AG08395 (cell line): ENCODE measurements around the gene PDHB.
"Not testable (repeated sequence)": the region's sequence is repeated elsewhere in the genome, so short reads cannot be mapped to it uniquely, and the experiment has no call there.

ENCODE experiments used
- DNase-seq: peaks from one replicate; pipeline ENCODE4 v3.0.0; 2012; ENCODE audit warnings: mixed read lengths, low spot score

PDHB gene

DNA sequence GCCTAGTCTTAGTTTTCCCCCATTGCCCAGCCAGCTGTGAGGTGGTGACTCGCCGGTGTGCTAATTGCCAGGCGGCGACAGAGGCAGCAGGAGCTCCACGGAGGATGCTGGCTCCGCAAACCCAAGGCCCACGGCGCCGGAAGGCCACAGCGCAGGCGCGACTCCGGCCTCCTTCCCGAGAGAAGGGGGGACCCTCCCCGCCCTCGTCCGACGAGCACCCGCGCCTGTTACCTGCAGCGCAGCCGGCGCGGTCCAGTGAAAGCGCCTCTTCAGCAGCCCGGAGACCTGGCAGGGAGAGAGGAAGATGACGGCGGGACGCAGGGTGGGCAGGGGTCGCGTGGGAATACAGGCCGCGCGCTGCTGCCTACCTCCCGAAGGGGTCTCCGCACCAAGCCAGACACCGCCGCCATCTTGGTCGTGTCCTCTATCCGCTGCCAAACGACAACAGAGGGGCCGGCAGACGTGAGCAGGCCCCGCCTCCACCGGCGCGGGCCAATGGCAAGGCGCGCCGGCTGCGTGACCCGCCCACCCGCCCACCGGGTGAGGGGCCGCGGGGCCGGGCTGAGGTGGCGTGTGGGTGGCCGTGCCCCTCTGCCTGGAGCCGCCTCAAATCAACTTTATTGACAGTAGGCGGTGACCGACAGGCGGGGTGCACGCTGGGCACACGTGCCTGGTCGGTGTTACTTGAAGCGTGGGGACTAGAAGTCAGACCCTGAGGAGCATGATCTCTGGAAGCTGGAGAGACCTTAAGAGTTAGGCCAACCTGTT is at the start of gene PDHB:
PDHB (minus strand) TSS at position 433 of the 768 bp plus-strand sequence; CDS start at position 410, 23 bp downstream.
- DNase-seq: peak; percentile 95

DNA sequence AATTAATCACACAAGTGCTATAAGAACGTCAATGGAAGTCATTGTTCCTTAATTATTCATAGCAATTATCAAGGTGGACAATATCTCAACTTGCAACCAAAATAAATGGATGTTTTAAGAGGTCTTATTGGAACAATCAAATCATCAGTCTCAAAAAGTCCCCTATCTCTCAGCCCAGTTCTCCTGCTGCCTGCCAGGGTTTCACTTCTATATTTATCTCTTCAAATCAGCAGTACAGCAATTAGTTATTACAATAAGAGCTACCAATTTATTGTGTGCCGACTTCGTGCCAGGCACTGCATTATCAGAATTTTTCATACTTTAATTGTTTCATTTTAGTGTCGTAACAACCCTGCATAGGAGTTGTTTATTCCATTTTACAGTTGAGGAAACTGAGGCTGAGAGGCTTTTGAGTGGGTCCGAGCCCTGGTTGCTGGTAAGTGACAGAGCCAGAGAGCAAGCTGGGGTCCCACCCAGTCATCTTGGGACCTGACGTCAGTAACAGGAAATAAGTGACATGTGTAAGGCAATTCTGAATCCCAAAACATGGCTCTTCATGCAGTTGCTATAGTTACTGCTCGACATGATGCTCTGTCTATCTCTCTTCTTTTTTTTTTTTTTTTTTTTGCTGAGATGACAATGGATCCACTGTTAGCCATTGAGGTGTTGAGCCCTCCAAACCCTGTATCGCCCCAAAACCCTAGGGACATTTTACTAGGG is 49.4 kb upstream of the PDHB start:
- DNase-seq: no peak

DNA sequence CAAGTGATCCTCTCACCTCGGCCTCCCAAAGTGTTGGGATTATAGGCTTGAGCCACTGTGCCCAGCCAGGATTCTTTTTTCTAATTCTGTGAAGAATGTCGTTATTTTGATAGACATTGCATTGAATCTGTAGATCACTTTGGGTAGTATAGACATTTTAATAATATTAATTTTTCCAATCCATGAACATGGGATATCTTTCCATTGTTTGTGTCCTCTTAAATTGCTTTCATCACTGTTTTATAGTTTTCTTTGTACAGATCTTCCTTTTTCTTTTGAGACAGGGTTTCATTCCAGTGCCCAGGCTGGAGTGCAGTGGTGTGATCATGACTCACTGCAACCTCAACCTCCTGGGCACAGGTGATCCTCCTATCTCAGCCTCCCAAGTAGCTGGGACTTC is 46.7 kb upstream of the PDHB start:
- no peak for DNase-seq

DNA sequence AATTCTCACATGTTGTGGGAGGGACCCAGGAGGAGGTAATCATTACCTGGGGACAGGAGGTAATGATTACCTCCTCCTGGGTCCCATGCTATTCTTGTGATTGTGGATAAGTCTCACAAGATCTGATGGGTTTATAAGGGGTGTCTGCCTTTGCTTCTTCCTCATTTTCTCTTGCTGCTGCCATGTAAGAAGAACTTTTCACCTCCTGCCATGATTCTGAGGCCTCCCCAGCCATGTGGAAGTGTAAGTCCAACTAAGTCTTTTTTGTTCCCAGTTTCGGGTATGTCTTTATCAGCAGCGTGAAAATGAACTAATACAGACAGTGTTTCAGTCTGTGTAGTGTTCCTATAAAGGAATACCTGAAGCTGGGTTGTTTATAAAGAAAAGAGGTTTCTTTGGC is 45.1 kb upstream of the PDHB start:
- DNase-seq: no peak

DNA sequence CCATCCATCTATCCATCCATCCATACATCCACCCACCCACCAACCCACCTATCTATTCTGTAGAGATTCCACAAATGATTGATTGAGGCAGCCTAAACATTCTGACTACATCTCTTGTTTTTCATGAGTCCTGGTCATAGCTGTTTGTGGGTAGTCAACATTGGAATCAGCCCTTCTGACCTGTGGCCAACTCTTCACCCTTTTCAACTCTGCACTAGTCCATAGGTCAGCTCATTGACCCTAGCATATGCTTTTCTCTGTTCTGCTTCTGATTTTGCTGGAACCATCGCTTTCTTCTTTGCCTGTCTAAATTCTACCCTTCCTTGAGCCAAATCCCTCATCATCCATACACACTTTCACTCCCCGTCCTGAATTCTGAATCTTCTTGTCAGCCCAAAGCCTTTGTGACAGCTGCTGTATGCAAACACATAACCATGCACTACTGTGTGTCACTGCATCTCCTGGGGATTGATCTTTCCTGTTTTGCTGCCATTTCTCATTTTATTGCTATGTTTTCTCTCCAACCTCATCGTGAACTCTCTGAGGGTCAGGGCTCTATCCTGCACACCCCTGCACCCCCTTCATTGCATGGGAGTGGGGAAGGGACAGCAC is 41.4 kb upstream of the PDHB start:
- DNase-seq: no peak

DNA sequence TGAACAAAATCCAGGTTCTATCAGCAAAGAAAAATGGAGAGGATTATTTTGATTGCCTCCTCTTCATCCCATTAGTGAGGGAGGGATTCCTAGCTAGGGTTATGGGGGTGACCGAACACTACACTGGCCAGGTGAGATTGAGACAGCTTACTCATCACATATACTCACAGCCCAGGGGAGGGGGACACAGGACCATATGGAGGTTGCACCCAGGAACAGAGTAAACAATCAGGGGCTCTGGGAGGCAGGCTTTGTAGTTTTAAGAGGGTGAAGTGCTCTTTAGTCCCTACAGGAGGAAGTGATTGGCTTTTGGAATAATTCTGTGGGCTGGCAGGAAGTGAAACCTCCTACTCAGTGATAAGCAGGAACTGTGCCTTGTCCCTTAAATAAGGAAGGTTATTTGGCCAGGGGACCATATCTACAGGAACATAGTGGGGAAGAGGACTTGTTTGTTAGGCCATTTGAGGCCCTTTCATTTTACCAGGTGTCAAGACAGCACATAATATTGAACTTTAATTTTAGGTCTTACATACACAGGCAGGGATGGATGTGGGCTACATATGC is 40.8 kb upstream of the PDHB start:
- DNase-seq: no peak

DNA sequence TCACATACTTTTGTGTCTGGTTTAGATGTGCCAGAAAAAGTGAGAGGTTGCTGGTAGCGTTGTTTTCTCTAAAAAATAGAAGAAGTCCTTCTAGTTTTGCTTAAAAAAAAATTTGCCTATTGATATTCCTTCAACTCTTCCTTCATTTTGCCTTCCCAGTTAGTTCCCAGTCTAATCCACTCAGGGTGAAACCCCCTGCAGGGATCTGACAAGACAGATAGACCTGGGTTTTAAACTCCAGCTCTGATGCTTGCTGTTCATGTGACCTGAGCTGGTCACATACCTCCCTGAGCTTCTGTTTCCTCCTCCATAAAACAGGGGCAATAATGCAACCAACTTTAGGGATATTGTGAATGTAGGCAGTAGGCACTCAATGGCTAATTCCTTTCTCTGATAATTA is 39.6 kb upstream of the PDHB start:
- DNase-seq: no peak

DNA sequence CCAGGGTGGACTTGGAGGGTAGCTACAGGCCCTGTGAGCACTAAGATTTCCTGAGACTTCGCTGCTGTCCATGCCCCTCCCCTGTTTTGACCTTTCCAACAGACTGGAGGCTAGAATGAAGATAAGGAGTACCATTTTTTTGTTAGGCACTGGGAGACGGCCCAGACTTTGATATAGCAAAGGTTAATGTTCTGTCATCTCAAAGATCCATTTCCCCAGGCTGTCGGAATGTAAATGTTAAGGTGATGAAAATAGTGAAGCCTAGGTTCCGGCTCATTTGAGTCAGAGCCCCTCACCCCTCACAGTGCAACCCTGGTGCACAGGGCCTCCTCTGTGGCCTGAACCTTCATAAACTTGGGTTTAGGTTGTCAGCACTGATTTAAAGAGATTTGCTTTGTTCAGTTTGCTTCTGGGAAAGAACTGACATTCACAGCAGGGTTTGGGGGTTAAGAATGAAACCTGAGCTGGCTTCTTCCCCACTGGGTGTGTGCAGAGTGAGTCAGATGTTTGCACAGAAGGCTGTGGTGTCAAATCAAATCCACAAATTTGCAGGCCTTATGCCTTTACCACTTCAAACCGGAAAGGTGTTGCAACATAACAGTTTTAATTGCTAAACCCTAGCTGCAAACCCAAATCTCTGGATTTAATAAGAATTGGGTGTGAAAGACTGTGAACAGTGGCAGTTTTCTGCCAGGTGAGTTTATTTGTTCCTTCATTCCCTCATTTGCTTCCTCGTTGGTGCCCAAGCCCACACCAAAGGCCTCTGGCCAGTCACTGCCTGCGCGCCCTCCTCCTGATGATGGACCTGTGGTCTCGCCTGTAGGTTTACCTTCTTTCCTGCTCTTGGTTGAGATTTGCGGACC is 37.6 kb upstream of the PDHB start:
- DNase-seq: peak; percentile 77

DNA sequence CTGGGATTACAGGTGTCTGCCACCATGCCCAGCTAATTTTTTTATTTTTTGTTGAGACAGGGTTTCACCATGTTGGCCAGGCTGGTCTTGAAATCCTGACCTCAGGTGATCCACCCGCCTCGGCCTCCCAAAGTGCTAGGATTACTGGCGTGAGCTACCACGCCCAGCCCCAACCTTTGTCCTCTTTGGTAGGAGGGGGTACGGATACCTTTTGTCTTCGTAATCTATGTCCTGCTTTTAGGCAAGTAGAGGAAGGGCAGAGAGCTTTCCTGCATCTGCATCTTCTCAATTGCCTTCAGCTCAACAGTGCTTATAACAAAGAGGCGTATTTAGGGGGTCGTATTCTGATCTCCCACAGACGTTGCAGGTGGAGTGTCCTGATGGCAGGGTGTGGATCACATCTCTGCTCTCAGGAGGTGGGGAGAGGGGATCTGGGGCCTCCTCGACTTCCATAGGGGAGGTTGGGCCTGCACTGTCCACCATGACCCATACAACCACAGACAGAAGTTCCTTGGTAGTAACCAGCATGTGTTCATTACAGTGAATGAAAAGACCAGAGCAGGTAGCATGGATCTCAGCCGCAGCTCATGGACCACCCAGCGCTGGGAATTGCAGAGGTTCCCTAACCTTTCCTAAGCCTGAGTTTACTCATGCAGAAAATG is 36.9 kb upstream of the PDHB start:
- DNase-seq: no peak

DNA sequence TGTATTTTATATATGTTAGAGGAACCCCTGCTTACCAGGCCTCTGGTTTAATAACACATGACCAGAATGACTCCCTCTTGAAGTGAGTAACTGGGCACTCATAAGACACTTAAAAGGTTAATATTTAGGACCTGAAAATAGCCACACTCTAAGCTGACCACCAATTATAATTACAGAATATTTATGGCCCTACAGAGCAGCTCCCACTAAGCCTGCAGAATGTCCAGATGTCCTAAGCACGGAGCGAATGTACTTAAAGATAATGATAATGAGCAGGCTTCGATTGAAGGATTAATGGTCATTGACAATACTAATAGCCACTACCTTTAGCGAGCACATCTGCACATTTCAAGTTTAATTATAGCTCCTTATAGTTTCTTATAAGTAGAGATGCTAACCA is 35.5 kb upstream of the PDHB start:
- DNase-seq: no peak

DNA sequence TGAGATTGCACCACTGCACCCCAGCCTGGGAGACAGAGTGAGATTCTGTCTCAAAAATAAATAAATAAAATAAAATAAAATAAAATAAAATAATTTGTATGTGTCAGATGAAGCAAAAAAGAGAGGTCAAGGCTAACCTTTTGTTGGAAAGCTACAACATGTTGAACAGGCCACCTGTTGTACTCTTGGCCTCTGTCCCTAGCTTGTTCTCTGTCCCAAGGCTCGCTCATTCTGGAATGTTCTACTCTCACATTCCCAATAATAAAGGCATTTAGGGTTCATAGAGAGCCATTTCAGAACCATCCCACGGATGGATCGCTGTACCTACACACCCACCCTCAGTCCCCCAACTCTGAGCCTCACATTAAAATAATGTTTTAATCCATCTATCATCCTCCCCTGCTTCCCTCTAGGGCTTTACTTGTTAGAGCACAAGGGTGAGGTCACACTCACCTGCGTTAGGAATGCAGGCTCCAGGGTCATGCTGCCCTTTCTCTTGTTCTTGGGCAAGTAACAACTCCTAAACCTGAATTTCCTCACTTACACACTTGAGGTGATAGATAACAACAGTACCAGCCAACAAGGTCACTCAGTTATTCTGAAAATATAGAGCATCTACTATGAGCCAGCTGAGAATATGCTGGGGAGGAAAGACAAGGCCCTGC is 33.4 kb upstream of the PDHB start:
- no peak for DNase-seq

DNA sequence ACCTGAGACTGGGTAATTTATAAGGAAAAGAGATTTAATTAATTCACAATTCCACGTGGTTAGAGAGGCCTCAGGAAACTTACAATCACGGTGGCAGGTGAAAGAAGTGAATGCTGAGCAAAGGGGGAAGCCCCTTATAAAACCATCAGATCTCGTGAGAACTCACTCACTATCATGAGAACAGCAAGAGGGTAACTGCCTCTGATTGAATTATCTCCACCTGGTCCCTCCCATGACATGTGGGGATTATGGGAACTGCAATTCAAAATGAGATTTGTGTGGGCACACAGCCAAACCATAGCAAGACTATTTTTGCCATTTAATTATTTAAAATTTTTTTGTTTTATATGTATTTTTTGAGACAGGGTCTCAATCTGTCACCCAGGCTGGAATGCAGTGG is 31.2 kb upstream of the PDHB start:
- no peak for DNase-seq

DNA sequence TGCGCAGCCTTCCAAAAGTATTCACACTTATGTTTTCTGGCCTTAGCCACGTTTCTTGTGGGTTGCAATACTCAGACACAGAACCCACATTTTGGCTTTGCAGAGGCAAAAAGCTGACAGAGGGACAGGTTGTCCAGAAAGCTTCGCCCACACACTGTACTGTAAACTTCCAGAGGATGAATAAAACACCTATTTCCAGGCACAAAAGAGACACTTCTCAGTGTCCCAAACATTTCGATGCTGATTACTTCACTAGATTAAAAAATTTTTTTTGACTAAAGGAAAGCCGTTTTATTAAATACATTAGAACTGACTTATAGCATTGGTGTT is 30.3 kb upstream of the PDHB start:
- no peak for DNase-seq

DNA sequence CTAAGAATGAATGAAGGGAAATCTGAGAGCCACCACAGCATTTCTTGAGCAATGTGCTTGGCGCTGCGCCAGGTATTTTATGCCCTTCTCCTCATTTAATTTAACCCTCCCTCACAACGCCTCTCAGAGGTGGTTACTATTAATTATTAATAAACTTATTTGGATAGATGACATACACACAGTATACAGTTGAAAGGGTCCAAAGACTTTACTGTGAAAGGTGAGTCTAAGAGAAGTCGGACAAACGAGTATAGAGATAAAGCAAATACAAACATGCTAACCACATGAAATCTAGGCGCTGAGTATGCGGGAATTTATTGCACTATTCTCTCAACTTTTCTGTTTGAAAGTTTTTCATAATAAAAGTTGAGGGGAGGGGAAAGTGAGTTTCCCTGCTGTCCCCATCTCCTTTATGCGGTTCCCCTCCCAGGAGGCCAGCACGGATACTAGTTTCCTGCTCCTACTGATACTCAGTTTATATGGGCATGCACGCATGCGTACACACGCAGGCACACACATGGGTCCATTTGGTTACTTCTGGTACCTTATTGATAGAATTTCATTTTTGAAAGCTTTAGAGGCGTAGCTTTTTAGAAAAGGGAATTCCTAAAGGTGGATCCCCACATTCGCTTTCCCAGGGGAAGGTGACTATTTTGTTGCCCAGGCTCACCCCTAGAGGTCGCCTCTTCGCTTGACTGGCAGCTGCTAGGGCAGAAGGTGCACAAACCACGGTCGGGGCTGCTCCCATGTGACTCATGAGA is 29.7 kb upstream of the PDHB start:
- peak; percentile 93 for DNase-seq

DNA sequence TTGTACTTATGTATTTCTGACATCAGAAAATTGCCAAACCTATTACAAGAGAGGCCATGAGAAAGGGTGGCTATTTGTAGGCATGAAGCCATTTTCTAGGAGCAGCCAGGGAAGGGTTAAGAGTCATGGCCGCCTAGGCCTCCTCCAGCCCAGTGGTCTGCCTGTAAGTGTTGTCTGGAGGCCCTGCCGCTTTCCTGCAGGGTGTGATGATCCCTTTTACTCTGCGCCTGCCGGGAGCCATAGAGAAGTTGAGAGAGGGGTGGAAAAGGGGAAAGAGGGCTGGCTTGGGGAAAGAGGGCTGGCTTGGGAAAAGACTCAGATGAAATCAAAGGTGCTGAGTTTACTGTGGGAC is 29.2 kb upstream of the PDHB start:
- DNase-seq: no peak

DNA sequence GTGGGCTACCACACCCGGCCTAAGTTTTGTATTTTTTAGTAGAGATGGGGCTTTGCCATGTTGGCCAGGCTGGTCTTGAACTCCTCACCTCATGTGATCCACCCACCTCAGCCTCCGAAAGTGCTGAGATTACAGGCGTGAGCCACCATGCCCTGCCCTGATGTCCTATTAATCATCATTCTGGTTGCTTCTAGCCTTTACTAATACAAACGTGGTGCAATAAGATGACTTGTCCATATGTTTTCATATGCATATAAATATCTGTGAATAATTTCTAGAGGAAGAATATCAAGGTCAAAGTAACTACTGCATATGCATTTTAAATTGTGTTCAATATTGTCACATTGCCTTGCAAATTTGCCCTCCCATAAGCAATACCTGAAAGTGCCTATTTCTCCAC is 25.5 kb upstream of the PDHB start:
- no peak for DNase-seq

DNA sequence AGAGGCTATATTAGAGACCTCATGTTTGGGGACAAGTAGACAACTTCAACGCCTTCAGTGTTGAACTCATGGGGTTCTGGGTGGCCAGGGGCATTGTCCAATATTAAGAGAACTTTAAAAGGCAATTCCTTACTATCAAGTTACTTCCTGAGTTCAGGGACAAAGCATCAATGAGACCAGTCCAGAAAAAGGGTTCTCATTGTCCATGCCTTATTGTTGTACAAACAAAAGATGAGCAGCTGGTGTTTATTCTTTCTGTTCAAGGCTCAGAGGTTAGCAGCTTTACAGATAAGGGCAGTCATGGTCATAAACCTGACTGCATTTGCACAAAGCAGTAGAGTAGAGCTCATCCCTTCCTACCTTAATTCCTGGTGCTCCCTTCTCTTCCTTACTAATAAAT is 18.5 kb upstream of the PDHB start:
- no peak for DNase-seq

DNA sequence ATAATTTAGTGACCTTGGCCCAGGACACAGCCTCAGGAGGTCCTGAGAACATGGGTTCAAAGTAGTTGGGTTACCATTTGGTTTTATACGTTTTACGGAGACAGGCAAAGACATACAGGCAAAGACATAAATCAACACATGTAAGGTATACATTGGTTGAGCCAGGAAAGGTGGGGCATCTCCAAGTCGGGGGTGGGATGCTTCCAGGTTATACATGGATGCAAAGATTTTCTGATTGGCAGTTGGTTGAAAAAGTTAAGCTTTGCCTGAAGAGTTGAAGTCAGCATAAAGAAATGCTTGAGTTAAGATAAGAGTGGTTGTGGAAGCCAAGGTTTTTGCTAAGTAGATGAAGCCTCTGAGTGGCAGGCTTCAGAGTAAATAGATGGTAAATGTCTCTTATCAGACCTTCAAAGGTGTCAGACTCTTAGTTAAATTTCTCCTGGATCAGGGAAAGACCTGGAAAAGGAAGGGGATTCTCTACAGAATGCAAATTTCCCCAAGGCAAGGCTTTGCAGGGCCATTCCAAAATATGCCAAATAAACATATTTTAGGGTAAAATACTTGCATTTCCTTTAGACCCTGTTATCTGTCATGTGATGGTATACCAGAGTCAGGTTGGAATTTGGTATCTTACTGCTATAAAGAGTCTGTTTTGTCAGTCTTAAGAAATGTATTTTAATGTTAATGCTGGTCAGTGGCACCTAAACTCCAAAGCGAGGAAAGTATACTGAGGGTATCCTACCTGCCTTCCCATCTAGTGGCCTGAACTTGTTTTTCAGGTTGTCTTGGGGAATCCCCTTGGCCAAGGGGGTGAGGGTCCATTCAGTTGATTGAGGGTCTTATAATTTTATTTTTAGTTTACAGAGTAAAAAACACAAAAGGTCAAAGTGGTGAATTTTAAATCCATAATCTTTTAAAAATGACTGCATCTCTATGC is 8.2 kb upstream of the PDHB start:
- no peak for DNase-seq

DNA sequence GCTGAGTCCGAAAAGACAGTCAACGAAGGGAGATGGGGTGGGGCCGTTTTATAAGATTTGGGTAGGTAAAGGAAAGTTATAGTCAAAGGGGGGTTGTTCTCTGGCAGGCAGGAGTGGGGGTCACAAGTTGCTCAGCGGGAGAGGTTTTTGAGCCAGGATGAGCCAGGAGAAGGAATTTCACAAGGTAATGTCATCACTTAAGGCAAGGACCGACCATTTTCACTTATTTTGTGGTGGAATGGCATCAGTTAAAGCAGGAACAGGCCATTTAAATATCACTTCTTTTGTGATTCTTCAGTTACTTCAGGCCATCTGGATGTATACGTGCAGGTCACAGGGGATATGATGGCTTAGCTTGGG is 7.3 kb upstream of the PDHB start:
- not testable (repeated sequence) for DNase-seq
